MM.1S (cell line): ENCODE results near the gene ID3.

Experiments
- CTCF ChIP-seq: fragments of 300-600 bp; sonication (generic); IDR thresholded peaks from 2 replicates; pipeline ENCODE4 v1.5.1; 2016; ENCODE audit warnings: antibody characterized with exemption, low read length, mixed read lengths
- EZH2 ChIP-seq: fragments of 300-600 bp; sonication (generic); optimal IDR thresholded peaks from 2 replicates; pipeline ENCODE3; 2017; ENCODE audit warnings: low read depth, mild to moderate bottlenecking, antibody characterized with exemption, low read length, mixed read lengths

- TF ChIP-seq CTCF, result no peak
- TF ChIP-seq EZH2, result no peak
These were observed 33.6 kb downstream of the ID3 start for GRCh38 chr1:23525558-23526250.
